ENCODE results near the gene ACER2. TPM values are rescaled to one million over a fixed set of nuclear protein-coding genes. Genes with fewer than 3 reads are reported as not detected.

The ACER2 gene
- polyA plus RNA-seq, 1 experiment: 1.4 TPM

- TF ChIP-seq CTCF (IDR thresholded peaks at IDR 0.05; ENCODE audit: insufficient read depth, low read depth, low read length): no peak
- no peaks in the 10 kb centered on the region for H3K36me3 ChIP-seq (ENCODE audit: control insufficient read depth, insufficient read depth, low read length)
- H3K27me3 ChIP-seq (ENCODE audit: control insufficient read depth, insufficient read depth, low read length): peaks cover 3% of the 10 kb centered on the region; the same call in 1 of the 2 replicates
- DNase-seq (ENCODE audit: low read depth): no peak
- POLR2A ChIA-PET: no interaction called here
- H3K4me3 ChIP-seq (ENCODE audit: low read depth, low read length): no peak overlapping the region
- CTCF ChIA-PET: no interaction called here
Observed at GRCh38 chr9:19495186-19496028, 86.6 kb downstream of the ACER2 start.

GRCh38 chr9:19496321-19497050 lies 87.7 kb downstream of the ACER2 start:
- Histone ChIP-seq H3K4me3 (ENCODE audit: low read depth, low read length) (no peak overlapping the region), H3K36me3 (ENCODE audit: control insufficient read depth, insufficient read depth, low read length) (no peaks in the 10 kb centered on the region), H3K27me3 (ENCODE audit: control insufficient read depth, insufficient read depth, low read length) (no peaks in the 10 kb centered on the region; the same call in 1 of the 2 replicates)
- DNase-seq (ENCODE audit: low read depth): no peak
- ChIA-PET POLR2A (no interaction called here), CTCF (no interaction called here)
- TF ChIP-seq CTCF (IDR thresholded peaks at IDR 0.05; ENCODE audit: insufficient read depth, low read depth, low read length): no peak

GRCh38 chr9:19497276-19497675 lies 88.5 kb downstream of the ACER2 start:
- no peak for DNase-seq (ENCODE audit: low read depth)
- Histone ChIP-seq H3K4me3 (ENCODE audit: low read depth, low read length) (no peak overlapping the region), H3K36me3 (ENCODE audit: control insufficient read depth, insufficient read depth, low read length) (no peaks in the 10 kb centered on the region), H3K27me3 (ENCODE audit: control insufficient read depth, insufficient read depth, low read length) (no peaks in the 10 kb centered on the region; the same call in 1 of the 2 replicates)
- ChIA-PET POLR2A (no interaction called here), CTCF (no interaction called here)
- no peak for TF ChIP-seq CTCF (IDR thresholded peaks at IDR 0.05; ENCODE audit: insufficient read depth, low read depth, low read length)

GRCh38 chr9:19498015-19498414 lies 89.2 kb downstream of the ACER2 start:
- CTCF ChIA-PET: interaction anchor here (1.2 kb wide), 1 partner anchor 8 kb away, joined by 3 read pairs; no protein-coding TSS in a partner anchor
- H3K4me3 ChIP-seq (ENCODE audit: low read depth, low read length): no peak overlapping the region
- no peaks in the 10 kb centered on the region; the same call in 1 of the 2 replicates for H3K27me3 ChIP-seq (ENCODE audit: control insufficient read depth, insufficient read depth, low read length)
- DNase-seq (ENCODE audit: low read depth): no peak
- POLR2A ChIA-PET: no interaction called here
- no peak for TF ChIP-seq CTCF (IDR thresholded peaks at IDR 0.05; ENCODE audit: insufficient read depth, low read depth, low read length)
- H3K36me3 ChIP-seq (ENCODE audit: control insufficient read depth, insufficient read depth, low read length): no peaks in the 10 kb centered on the region

Other genes with a start within 250 kb of the ACER2 start
- 12.2 and 20.9 TPM in 2 replicates for gene DENND4C, start 178.3 kb upstream of the ACER2 start, polyA plus RNA-seq (2011; rRNA removed)
- 2,388 and 3,035 TPM in 2 replicates for gene RPS6, start 28.8 kb upstream of the ACER2 start, polyA plus RNA-seq (2011; rRNA removed)